Spleen (tissue), 11 donors: ENCODE data around the gene SLIT3. TPM values are rescaled to one million over a fixed set of nuclear protein-coding genes. Genes with fewer than 3 reads are reported as not detected.

Experiments
- DNase-seq: peaks from one replicate; pipeline ENCODE4 v3.0.0-alpha.2; 2020
- H3K27ac ChIP-seq, 8 donors: fragments of 200-600 bp; sonication (generic) in 7 of 8; 1 replicate in 4 of 8; 2 replicates in 4 of 8; pipeline versions ENCODE4 v1.5.0 to v1.8.0; 2016 to 2021; ENCODE audit warnings: inconsistent platforms in 4 of 8, mild to moderate bottlenecking in 4 of 8, moderate library complexity in 1 of 8
- H3K27me3 ChIP-seq, 7 donors: fragments of 200-600 bp; sonication (generic) in 6 of 7; replicated peaks in 1 of 7; 1 replicate in 4 of 7; 2 replicates in 3 of 7; pipeline versions ENCODE4 v1.5.0 to v1.8.0; 2016 to 2021; ENCODE audit warnings: inconsistent platforms in 3 of 7, mild to moderate bottlenecking in 1 of 7
- H3K36me3 ChIP-seq, 6 donors: fragments of 200-600 bp; sonication (generic) in 5 of 6; 1 replicate in 4 of 6; 2 replicates in 2 of 6; pipeline versions ENCODE4 v1.5.0 to v1.8.0; 2016 to 2021; ENCODE audit warnings: inconsistent platforms in 2 of 6
- H3K4me1 ChIP-seq, 6 donors: fragments of 200-600 bp; sonication (generic) in 5 of 6; 1 replicate in 3 of 6; 2 replicates in 3 of 6; pipeline versions ENCODE4 v1.5.0 to v1.8.0; 2016 to 2021; ENCODE audit warnings: inconsistent platforms in 3 of 6
- H3K4me3 ChIP-seq, 8 donors: fragments of 200-600 bp; sonication (generic) in 7 of 8; 1 replicate in 4 of 8; 2 replicates in 4 of 8; pipeline versions ENCODE4 v1.5.0 to v1.8.0; 2016 to 2021; ENCODE audit warnings: inconsistent platforms in 4 of 8, mild to moderate bottlenecking in 4 of 8, moderate library complexity in 2 of 8
- H3K9me3 ChIP-seq, 8 donors: fragments of 200-600 bp; sonication (generic) in 7 of 8; 1 replicate in 4 of 8; 2 replicates in 4 of 8; pipeline versions ENCODE4 v1.5.0 to v1.8.0; 2016 to 2021; ENCODE audit warnings: inconsistent platforms in 4 of 8
- CTCF ChIP-seq, 11 experiments: fragments of 200-600 bp in 7 of 11; fragments of 450-650 bp in 4 of 11; sonication (generic) in 4 of 11; IDR thresholded peaks in 8 of 11; conservative IDR thresholded peaks in 3 of 11; 1 replicate in 7 of 11; 2 replicates in 4 of 11; pipeline versions ENCODE4 v1.4.0 to v1.8.0; 2016 to 2021; ENCODE audit warnings: antibody characterized with exemption in 11 of 11, inconsistent platforms in 4 of 11, mild to moderate bottlenecking in 1 of 11
- POLR2A ChIP-seq, 3 donors: fragments of 450-650 bp; IDR thresholded peaks; one replicate each; pipeline ENCODE4 v1.5.1; 2017; ENCODE audit warnings: antibody characterized with exemption in 3 of 3, mild to moderate bottlenecking in 1 of 3
- POLR2AphosphoS5 ChIP-seq, 3 donors: sonication (generic); formaldehyde crosslinking; IDR thresholded peaks; one replicate each; pipeline ENCODE4 v1.5.1; 2017; ENCODE audit warnings: antibody characterized with exemption in 3 of 3
- WGBS, 5 donors: extraction: QIAGEN DNeasy Blood & Tissue Kit in 3 of 5; methylation state at CpG; one replicate each; pipeline versions ENCODE4 v1.1.5 to v1.1.7; 2013 to 2018; 5-methylcytosine and 5-hydroxymethylcytosine counted together
- intact Hi-C: fragments of 100-400 bp; cut with DNase I; formaldehyde crosslinking; loops from one replicate; pipeline ENCODE4 v1.15.0; 2023; ENCODE audit warnings: low total_unique reads
- polyA plus RNA-seq, 3 donors: library from polyadenylated mRNA; stranded (reverse); fragments of 200-250 nt; gene quantifications; one replicate each; pipeline ENCODE4 v1.2.1, GENCODE V29; 2013
- total RNA-seq, 7 donors: library from RNA; depleted of rRNA in 3 of 7; stranded (reverse); fragments of >200 nt in 3 of 7; fragmentation: NEBNext Ultra II Directional in 4 of 7; extraction: Animal tissue kit (Norgen Biotek cat#: 25700) in 4 of 7; gene quantifications; one replicate each; pipeline versions ENCODE4 v1.1.0 to v1.2.1, GENCODE V29; 2016 to 2021
- donor health status: healthy with polysubstance abuse.
- donor health status: DM: no; HTN: no; CAD: no; lungs with moderate emphysema.
- donor health status: DM: no; HTN: no; CAD: no.
- donor health status: Bipolar disorder and iron deficiency.
- donor health status: healthy.
- donor health status: DM: no; HTN: no; CAD: no.
- donor health status: DM: yes; HTN: yes; CAD: no.

SLIT3 gene
- total and polyA plus RNA-seq, 10 donors = 0.33 to 54.0 (median 13.2) TPM

- Histone ChIP-seq H3K27me3 (peaks cover 0 to 3% (median 0%) of the 10 kb centered on the region in 7 donors), H3K4me1 (no peaks in the 10 kb centered on the region), H3K27ac (no peak overlapping the region), H3K36me3 (peaks cover 0 to 2% (median 0%) of the 10 kb centered on the region in 6 donors), H3K4me3 (no peak overlapping the region), H3K9me3 (peaks cover 0 to 10% (median 2%) of the 10 kb centered on the region in 8 donors)
- TF ChIP-seq CTCF (IDR thresholded peaks at IDR 0.05 in 8 of 11, conservative IDR thresholded peaks at IDR 0.05 in 3 of 11) (no peak), POLR2A (IDR thresholded peaks at IDR 0.05) (no peak), POLR2AphosphoS5 (IDR thresholded peaks at IDR 0.05) (no peak)
- intact Hi-C loops = no loop called here
- DNase-seq = no peak
- WGBS, 5 donors = 89 to 96% (median 90%) methylated on average over 15 of the region's 15 CpGs
These were observed 535.8 kb downstream of the SLIT3 start for GRCh38 chr5:168765086-168765550.

GRCh38 chr5:168756453-168757391 lies 544.2 kb downstream of the SLIT3 start:
- no peaks in the 10 kb centered on the region for H3K4me1 ChIP-seq
- H3K4me3 ChIP-seq = no peak overlapping the region
- DNase-seq = peak; percentile 2
- no peaks in the 10 kb centered on the region for H3K27me3 ChIP-seq
- intact Hi-C loops = no loop called here
- no peak overlapping the region for H3K27ac ChIP-seq
- TF ChIP-seq POLR2A (IDR thresholded peaks at IDR 0.05) (no peak), CTCF (IDR thresholded peaks at IDR 0.05 in 8 of 11, conservative IDR thresholded peaks at IDR 0.05 in 3 of 11) (no peak), POLR2AphosphoS5 (IDR thresholded peaks at IDR 0.05) (no peak)
- H3K36me3 ChIP-seq = peaks cover 0 to 4% (median 0%) of the 10 kb centered on the region in 6 donors
- WGBS, 5 donors = 78 to 85% (median 79%) methylated on average over 10 of the region's 10 CpGs
- H3K9me3 ChIP-seq = no peaks in the 10 kb centered on the region

- peak; percentile 32 for DNase-seq
- Histone ChIP-seq H3K9me3 (no peaks in the 10 kb centered on the region), H3K27ac (no peak overlapping the region), H3K27me3 (no peaks in the 10 kb centered on the region), H3K4me3 (no peak overlapping the region), H3K4me1 (no peaks in the 10 kb centered on the region), H3K36me3 (peaks cover 0 to 4% (median 0%) of the 10 kb centered on the region in 6 donors)
- intact Hi-C loops = no loop called here
- TF ChIP-seq CTCF (IDR thresholded peaks at IDR 0.05 in 8 of 11, conservative IDR thresholded peaks at IDR 0.05 in 3 of 11) = no peak
- no peak for TF ChIP-seq POLR2A (IDR thresholded peaks at IDR 0.05)
- TF ChIP-seq POLR2AphosphoS5 (IDR thresholded peaks at IDR 0.05) = no peak
- 79 to 89% (median 87%) methylated on average over 6 to 7 of the region's 7 CpGs for WGBS, 5 donors
These were observed 545.3 kb downstream of the SLIT3 start for GRCh38 chr5:168755548-168756093.
